Naive thymus-derived CD4-positive, alpha-beta T cell (primary cell): ENCODE data around the gene ADAM23. TPM values are rescaled to one million over a fixed set of nuclear protein-coding genes. Genes with fewer than 3 reads are reported as not detected.
A peak's percentile ranks its signal among the peaks of the same experiment; 100 is the strongest.

ENCODE experiments used
- ATAC-seq: fragments of 150-1000 bp; cut with Tn5 transposase; 2 replicates; pipeline ENCODE4 v1.10.0; 2021; ENCODE audit warnings: mild to moderate bottlenecking, moderate library complexity
- CTCF ChIA-PET: fragments of 350-600 bp; sonication (Branson Sonifier 250); formaldehyde crosslinking; loops from one replicate; lab custom pipeline; 2021; ENCODE audit warnings: antibody characterized with exemption; lab: Charles Lee
- POLR2A ChIA-PET: fragments of 350-600 bp; sonication (Branson Sonifier 250); formaldehyde crosslinking; loops from one replicate; lab custom pipeline; 2021; ENCODE audit warnings: antibody characterized with exemption, inconsistent platforms; lab: Charles Lee
- DNase-seq, 9 donors: peaks; one replicate each; pipeline versions ENCODE4 v3.0.0 to v3.0.0-alpha.2; 2020 to 2022; ENCODE audit warnings: mixed read lengths in 1 of 9
- H3K27ac ChIP-seq: one replicate; pipeline ENCODE4 v1.7.0; 2013; ENCODE audit warnings: mild to moderate bottlenecking, low read depth, low read length, moderate library complexity
- H3K27me3 ChIP-seq, 2 donors: one replicate each; pipeline ENCODE4 v1.7.0; 2013; ENCODE audit warnings: low read length in 2 of 2, mild to moderate bottlenecking in 2 of 2, moderate library complexity in 2 of 2; ENCODE audit not compliant: control insufficient read depth in 2 of 2, insufficient read depth in 2 of 2
- H3K36me3 ChIP-seq, 3 experiments: 1 replicate in 2 of 3; 2 replicates in 1 of 3; pipeline ENCODE4 v1.7.0; 2013; ENCODE audit warnings: low read length in 3 of 3, mild to moderate bottlenecking in 3 of 3, moderate library complexity in 1 of 3; ENCODE audit not compliant: insufficient read depth in 3 of 3, control insufficient read depth in 2 of 3
- H3K4me1 ChIP-seq, 2 donors: one replicate each; pipeline ENCODE4 v1.7.0; 2013; ENCODE audit warnings: low read length in 2 of 2, mild to moderate bottlenecking in 2 of 2, moderate library complexity in 1 of 2; ENCODE audit not compliant: control insufficient read depth in 2 of 2, insufficient read depth in 2 of 2
- H3K4me3 ChIP-seq: 2 replicates; pipeline ENCODE4 v1.7.0; 2013; ENCODE audit warnings: mild to moderate bottlenecking, low read length
- H3K9me3 ChIP-seq, 3 experiments: 1 replicate in 2 of 3; 2 replicates in 1 of 3; pipeline ENCODE4 v1.7.0; 2013; ENCODE audit warnings: low read length in 3 of 3; ENCODE audit not compliant: control insufficient read depth in 2 of 3
- H3K27ac Mint-ChIP-seq, 9 donors: one replicate each; pipeline ENCODE4 v1.8.0; 2020 to 2022; ENCODE audit warnings: mixed read lengths in 9 of 9, mild to moderate bottlenecking in 8 of 9, moderate library complexity in 5 of 9, inconsistent platforms in 2 of 9
- H3K27me3 Mint-ChIP-seq, 5 donors: one replicate each; pipeline ENCODE4 v1.8.0; 2021 to 2022; ENCODE audit warnings: mixed read lengths in 5 of 5, mild to moderate bottlenecking in 1 of 5
- H3K36me3 Mint-ChIP-seq, 5 donors: one replicate each; pipeline ENCODE4 v1.8.0; 2020 to 2022; ENCODE audit warnings: mixed read lengths in 5 of 5, mild to moderate bottlenecking in 3 of 5, inconsistent platforms in 1 of 5
- H3K4me1 Mint-ChIP-seq, 7 donors: one replicate each; pipeline ENCODE4 v1.8.0; 2020 to 2022; ENCODE audit warnings: mixed read lengths in 7 of 7, mild to moderate bottlenecking in 3 of 7, inconsistent platforms in 1 of 7
- H3K4me3 Mint-ChIP-seq, 10 donors: one replicate each; pipeline ENCODE4 v1.8.0; 2020 to 2022; ENCODE audit warnings: mild to moderate bottlenecking in 10 of 10, mixed read lengths in 10 of 10, moderate library complexity in 6 of 10, inconsistent platforms in 2 of 10
- H3K9me3 Mint-ChIP-seq, 11 donors: one replicate each; pipeline ENCODE4 v1.8.0; 2020 to 2022; ENCODE audit warnings: mixed read lengths in 11 of 11, mild to moderate bottlenecking in 4 of 11, inconsistent platforms in 1 of 11, moderate library complexity in 1 of 11
- intact Hi-C, 2 donors: fragments of 100-400 bp; cut with micrococcal nuclease; formaldehyde crosslinking; loops; one replicate each; pipeline ENCODE4 v1.15.1; 2023
- polyA plus RNA-seq, 2 donors: library from polyadenylated mRNA; unstranded; fragments of 300-500 nt; fragmentation: Illumina TruSeq; gene quantifications; one replicate each; pipeline ENCODE4 v1.2.3, GENCODE V29; 2021
- total RNA-seq, 6 experiments: library from RNA in 5 of 6; stranded (reverse) in 5 of 6; gene quantifications; 1 replicate in 5 of 6; 2 replicates in 1 of 6; pipeline ENCODE4 v1.2.3 and lab custom pipeline; 2021 to 2026

The ADAM23 gene
- total and polyA plus RNA-seq, 7 experiments from 2014 or later: 0.22 to 5.6 (median 1.2) TPM

GRCh38 chr2:206527153-206527552 is 83.8 kb downstream of the ADAM23 start:
- ATAC-seq (no peak), DNase-seq (no peak)
- ChIA-PET POLR2A (no interaction called here), CTCF (no interaction called here)
- Mint-ChIP-seq H3K4me1 (peaks cover 6 to 22% (median 15%) of the 10 kb centered on the region in 7 donors), H3K27me3 (peaks cover 5 to 49% (median 16%) of the 10 kb centered on the region in 5 donors), H3K9me3 (no peaks in the 10 kb centered on the region), H3K4me3 (no peak overlapping the region), H3K27ac (no peak overlapping the region), H3K36me3 (no peaks in the 10 kb centered on the region)
- Histone ChIP-seq H3K4me1 (peaks cover 0 to 8% of the 10 kb centered on the region in 2 donors), H3K9me3 (no peaks in the 10 kb centered on the region), H3K4me3 (no peak overlapping the region), H3K27ac (no peak overlapping the region), H3K27me3 (no peaks in the 10 kb centered on the region), H3K36me3 (no peaks in the 10 kb centered on the region)
- intact Hi-C loops: no loop called here

GRCh38 chr2:206530727-206531126 is 87.4 kb downstream of the ADAM23 start:
- peak overlapping the region; percentile 16 for H3K4me3 ChIP-seq
- peaks cover 6 to 61% (median 17%) of the 10 kb centered on the region in 5 donors for H3K27me3 Mint-ChIP-seq
- ATAC-seq: peak; percentile 92
- no peak overlapping the region for H3K27ac ChIP-seq
- H3K4me3 Mint-ChIP-seq: peak overlapping the region; percentile 60 to 88 (median 83)
- H3K9me3 Mint-ChIP-seq: no peaks in the 10 kb centered on the region
- no peaks in the 10 kb centered on the region for H3K27me3 ChIP-seq
- POLR2A ChIA-PET: interaction anchor here (0.6 kb wide), 1 partner anchor 1579 kb away, joined by 5 read pairs; no protein-coding TSS in a partner anchor
- H3K4me1 Mint-ChIP-seq: peaks cover 6 to 25% (median 15%) of the 10 kb centered on the region in 7 donors
- H3K36me3 ChIP-seq: no peaks in the 10 kb centered on the region
- intact Hi-C loops: loop anchor here in 1 of 2 donors (1.0 to 10.0 kb wide), 2 partner anchors 29 to 256 kb away; partner anchors contain the start of gene ZDBF2
- H3K9me3 ChIP-seq: no peaks in the 10 kb centered on the region
- DNase-seq: peak in 7 of 9 donors; percentile 61 to 85 (median 69)
- H3K27ac Mint-ChIP-seq: peak overlapping the region in 8 of 9 donors; percentile 35 to 95 (median 82)
- CTCF ChIA-PET: no interaction called here
- H3K36me3 Mint-ChIP-seq: no peaks in the 10 kb centered on the region
- H3K4me1 ChIP-seq: peaks cover 0 to 8% of the 10 kb centered on the region in 2 donors

- H3K27ac ChIP-seq: no peak overlapping the region
- ChIA-PET CTCF (no interaction called here), POLR2A (no interaction called here)
- Mint-ChIP-seq H3K36me3 (no peaks in the 10 kb centered on the region), H3K9me3 (no peaks in the 10 kb centered on the region), H3K27ac (peak overlapping the region in 3 of 9 donors; percentile 74 to 95 (median 84)), H3K4me3 (no peak overlapping the region), H3K4me1 (peaks cover 7 to 28% (median 18%) of the 10 kb centered on the region in 7 donors), H3K27me3 (peaks cover 9 to 58% (median 20%) of the 10 kb centered on the region in 5 donors)
- no peaks in the 10 kb centered on the region for H3K27me3 ChIP-seq
- H3K4me1 ChIP-seq: peaks cover 0 to 8% of the 10 kb centered on the region in 2 donors
- H3K4me3 ChIP-seq: no peak overlapping the region
- no peaks in the 10 kb centered on the region for H3K36me3 ChIP-seq
- ATAC-seq (no peak), DNase-seq (no peak)
- intact Hi-C loops: loop anchor here in 1 of 2 donors (10.0 kb wide), 1 partner anchor 257 kb away; the partner anchor contains the start of gene ZDBF2
- H3K9me3 ChIP-seq: no peaks in the 10 kb centered on the region
These were observed 88.7 kb downstream of the ADAM23 start for GRCh38 chr2:206531996-206532543.

- no peak overlapping the region for H3K4me3 Mint-ChIP-seq
- H3K36me3 ChIP-seq: no peaks in the 10 kb centered on the region
- peaks cover 0 to 8% of the 10 kb centered on the region in 2 donors for H3K4me1 ChIP-seq
- ChIA-PET CTCF (no interaction called here), POLR2A (no interaction called here)
- no peaks in the 10 kb centered on the region for H3K36me3 Mint-ChIP-seq
- peaks cover 17 to 48% (median 22%) of the 10 kb centered on the region in 5 donors for H3K27me3 Mint-ChIP-seq
- no peak overlapping the region for H3K27ac ChIP-seq
- no peak overlapping the region for H3K27ac Mint-ChIP-seq
- DNase-seq: no peak
- ATAC-seq: no peak
- intact Hi-C loops: loop anchor here in 1 of 2 donors (10.0 kb wide), 1 partner anchor 259 kb away; the partner anchor contains the start of gene ZDBF2
- H3K4me3 ChIP-seq: no peak overlapping the region
- H3K4me1 Mint-ChIP-seq: peaks cover 8 to 31% (median 19%) of the 10 kb centered on the region in 7 donors
- no peaks in the 10 kb centered on the region for H3K27me3 ChIP-seq
- H3K9me3 Mint-ChIP-seq: no peaks in the 10 kb centered on the region
- no peaks in the 10 kb centered on the region for H3K9me3 ChIP-seq
These were observed 90.6 kb downstream of the ADAM23 start for GRCh38 chr2:206533977-206534376.

- CTCF ChIA-PET: no interaction called here
- H3K36me3 ChIP-seq: no peaks in the 10 kb centered on the region
- no peaks in the 10 kb centered on the region for H3K36me3 Mint-ChIP-seq
- ATAC-seq: no peak
- intact Hi-C loops: loop anchor here in 1 of 2 donors (10.0 kb wide), 1 partner anchor 261 kb away; the partner anchor contains the start of gene ZDBF2
- no peaks in the 10 kb centered on the region for H3K27me3 ChIP-seq
- DNase-seq: no peak
- H3K4me3 ChIP-seq: no peak overlapping the region
- POLR2A ChIA-PET: interaction anchor here (0.6 kb wide), 1 partner anchor 178 kb away, joined by 3 read pairs; no protein-coding TSS in a partner anchor
- H3K9me3 ChIP-seq: no peaks in the 10 kb centered on the region
- no peaks in the 10 kb centered on the region for H3K9me3 Mint-ChIP-seq
- no peak overlapping the region for H3K4me3 Mint-ChIP-seq
- peaks cover 6 to 26% (median 15%) of the 10 kb centered on the region in 7 donors for H3K4me1 Mint-ChIP-seq
- H3K27ac Mint-ChIP-seq: peak overlapping the region in 2 of 9 donors; percentile 8 to 48
- H3K4me1 ChIP-seq: peaks cover 0 to 8% of the 10 kb centered on the region in 2 donors
- H3K27me3 Mint-ChIP-seq: peaks cover 21 to 49% (median 27%) of the 10 kb centered on the region in 5 donors
- H3K27ac ChIP-seq: no peak overlapping the region
These were observed 92.1 kb downstream of the ADAM23 start for GRCh38 chr2:206535260-206535986.

- CTCF ChIA-PET: no interaction called here
- Histone ChIP-seq H3K9me3 (no peaks in the 10 kb centered on the region), H3K27me3 (no peaks in the 10 kb centered on the region), H3K27ac (no peak overlapping the region), H3K4me1 (no peaks in the 10 kb centered on the region), H3K36me3 (no peaks in the 10 kb centered on the region), H3K4me3 (no peak overlapping the region)
- H3K36me3 Mint-ChIP-seq: peaks cover 0 to 7% (median 0%) of the 10 kb centered on the region in 5 donors
- no peak for ATAC-seq
- no peak for DNase-seq
- H3K4me1 Mint-ChIP-seq: peaks cover 6 to 25% (median 17%) of the 10 kb centered on the region in 7 donors
- H3K27me3 Mint-ChIP-seq: peaks cover 9 to 33% (median 20%) of the 10 kb centered on the region in 5 donors
- H3K4me3 Mint-ChIP-seq: no peak overlapping the region
- POLR2A ChIA-PET: no interaction called here
- peaks cover 0 to 9% (median 0%) of the 10 kb centered on the region in 11 donors for H3K9me3 Mint-ChIP-seq
- H3K27ac Mint-ChIP-seq: no peak overlapping the region
- intact Hi-C loops: no loop called here
These were observed 97.4 kb downstream of the ADAM23 start for GRCh38 chr2:206540757-206541156.
